ENCODE results near the gene PABPN1L.

- TF ChIP-seq CTCF (IDR thresholded peaks at IDR 0.05): no peak
- no peak for TF ChIP-seq EP300 (IDR thresholded peaks at IDR 0.05)
- no peak for TF ChIP-seq POLR2A (IDR thresholded peaks at IDR 0.05)
Observed at GRCh38 chr16:88911946-88912310, 45.5 kb upstream of the PABPN1L start.

Data from ovary (tissue), 3 donors.